Medulla oblongata (tissue), 1 donor: ENCODE data around the gene ADD1.
A peak's percentile ranks its signal among the peaks of the same experiment; 100 is the strongest.
"Not testable (repeated sequence)": the region's sequence is repeated elsewhere in the genome, so short reads cannot be mapped to it uniquely, and the experiment has no call there.

Experiments used
- DNase-seq: peaks from one replicate; pipeline ENCODE4 v3.0.0-alpha.2; 2015; ENCODE audit errors: extremely low spot score

Gene ADD1

DNA sequence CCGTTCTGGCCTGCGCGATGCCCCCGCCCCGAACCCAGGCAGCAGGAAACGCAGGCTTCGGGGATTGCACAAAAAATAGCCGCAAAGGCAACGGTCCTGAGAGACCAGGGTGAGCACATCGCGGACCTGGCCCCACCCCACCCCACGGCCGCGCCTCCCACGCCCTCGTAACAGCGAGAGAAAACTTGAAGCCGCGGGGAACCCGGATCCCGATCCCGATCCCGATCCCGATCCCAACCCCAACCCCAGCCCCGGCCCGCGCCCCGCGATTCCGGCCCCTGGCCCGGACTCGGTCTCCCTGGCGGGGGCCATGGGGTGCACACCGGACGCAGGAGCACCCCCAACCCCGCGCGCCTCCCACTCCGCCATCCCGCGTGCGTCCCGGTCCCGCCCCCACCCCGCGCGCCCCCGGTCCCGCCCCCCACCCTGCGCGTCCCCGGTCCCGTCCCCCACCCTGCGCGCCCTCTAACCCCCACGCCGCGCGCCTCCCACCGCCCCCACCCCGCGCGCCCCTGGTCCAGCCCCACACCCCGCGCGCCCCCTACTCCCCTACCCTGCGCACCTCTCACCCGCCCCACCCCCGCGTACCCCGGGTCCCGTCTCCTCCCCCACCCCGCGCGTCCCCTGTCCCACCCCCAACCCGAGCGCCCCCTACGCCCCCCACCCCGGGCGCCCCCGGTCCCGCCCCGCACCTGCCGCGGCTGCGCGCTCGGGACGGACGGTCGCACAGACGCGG is 90.6 kb downstream of the ADD1 start:
- DNase-seq: no peak

DNA sequence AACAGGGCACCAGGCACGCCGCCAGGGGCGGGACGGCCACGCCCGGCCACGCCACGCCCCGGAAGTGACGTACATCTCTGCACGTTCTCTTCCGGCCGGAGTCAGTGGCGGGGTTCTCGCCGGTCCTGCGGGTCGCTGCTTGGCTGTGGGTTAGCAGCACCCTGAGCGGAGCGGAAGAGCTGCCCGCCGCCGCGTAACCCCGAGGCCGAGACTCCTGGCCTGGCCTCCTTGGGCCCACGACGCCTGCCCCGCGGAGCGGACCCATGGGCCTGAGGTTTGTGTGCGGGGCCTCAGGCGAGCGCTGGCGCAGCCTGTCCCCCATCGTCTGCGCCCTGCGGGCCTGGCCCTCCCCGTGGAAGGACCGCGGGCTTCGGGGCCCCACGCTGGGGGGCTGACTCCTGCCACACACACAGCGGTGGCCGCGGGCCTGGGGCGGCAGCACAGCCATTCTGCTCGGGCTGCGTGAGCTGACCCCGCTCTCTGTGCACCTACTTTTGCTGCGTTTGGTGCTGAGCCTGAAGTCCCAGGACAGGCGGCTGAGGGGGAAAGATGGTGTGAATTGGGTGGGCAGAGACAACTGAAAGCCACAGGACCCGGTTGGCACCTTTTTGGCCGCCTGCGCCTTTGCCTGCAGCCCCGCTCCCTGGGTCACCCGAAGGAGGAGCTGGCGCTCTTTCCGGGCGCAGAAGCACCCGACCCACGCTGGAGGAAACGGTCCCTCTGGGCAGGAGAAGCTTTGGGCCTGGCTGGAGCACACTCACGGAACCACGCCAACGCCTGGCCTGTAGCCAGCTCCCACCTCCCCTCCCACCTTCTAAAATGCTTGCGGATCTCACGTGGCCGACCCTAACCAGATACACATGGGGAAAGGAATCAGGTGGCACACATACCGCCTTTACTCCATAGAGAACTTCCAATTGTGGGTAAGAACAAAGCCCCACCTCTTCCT is 91.4 kb downstream of the ADD1 start:
- peak; percentile 91 for DNase-seq

DNA sequence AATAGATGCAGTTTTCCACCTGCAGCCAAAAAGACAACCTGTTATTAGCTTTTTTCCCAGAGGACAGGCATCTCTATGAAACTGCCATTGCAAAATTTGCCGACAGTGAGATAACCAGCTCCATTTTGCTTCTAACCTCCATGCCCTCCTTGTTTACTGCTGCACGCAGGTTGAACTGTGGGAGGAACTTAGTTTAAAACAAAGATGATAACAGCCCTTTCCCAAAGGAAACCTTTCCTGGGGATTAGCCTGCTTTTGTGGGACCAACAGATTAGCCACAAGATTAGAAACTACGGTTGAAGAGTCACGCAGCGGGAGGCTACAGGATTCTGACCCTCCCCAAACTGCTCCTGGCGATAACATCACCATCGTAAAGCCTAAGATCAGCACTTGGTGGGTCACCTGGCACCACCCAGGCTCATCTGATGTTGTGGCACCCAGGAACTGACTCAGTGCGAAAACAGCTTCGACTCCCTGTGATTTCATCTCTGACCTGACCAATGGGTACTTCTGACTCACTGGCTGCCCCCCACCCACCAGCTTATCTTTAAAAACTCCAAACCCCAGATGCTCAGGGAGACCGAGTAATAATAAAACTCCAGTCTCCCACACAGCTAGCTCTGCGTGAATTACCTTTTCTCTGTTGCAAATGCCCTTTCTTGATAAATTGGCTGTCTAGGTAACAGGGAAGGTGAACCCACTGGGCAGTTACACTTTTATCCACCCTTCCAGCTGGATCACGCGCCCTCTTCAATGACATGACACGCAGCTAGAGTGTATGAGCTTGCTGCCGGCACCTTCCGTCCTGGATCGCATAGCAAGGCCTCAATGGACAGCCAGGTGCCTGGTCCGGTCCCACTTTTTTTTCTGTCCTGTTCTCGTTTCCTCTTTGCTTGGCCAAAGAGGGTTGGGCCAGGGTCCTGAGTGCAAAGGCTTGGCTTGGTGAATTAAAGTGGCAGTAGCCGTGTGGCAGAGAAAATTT is 92.4 kb downstream of the ADD1 start:
- no peak for DNase-seq

- DNase-seq: no peak
Measured at GRCh38 chr4:2936773-2937145, 93.1 kb downstream of the ADD1 start.

DNA sequence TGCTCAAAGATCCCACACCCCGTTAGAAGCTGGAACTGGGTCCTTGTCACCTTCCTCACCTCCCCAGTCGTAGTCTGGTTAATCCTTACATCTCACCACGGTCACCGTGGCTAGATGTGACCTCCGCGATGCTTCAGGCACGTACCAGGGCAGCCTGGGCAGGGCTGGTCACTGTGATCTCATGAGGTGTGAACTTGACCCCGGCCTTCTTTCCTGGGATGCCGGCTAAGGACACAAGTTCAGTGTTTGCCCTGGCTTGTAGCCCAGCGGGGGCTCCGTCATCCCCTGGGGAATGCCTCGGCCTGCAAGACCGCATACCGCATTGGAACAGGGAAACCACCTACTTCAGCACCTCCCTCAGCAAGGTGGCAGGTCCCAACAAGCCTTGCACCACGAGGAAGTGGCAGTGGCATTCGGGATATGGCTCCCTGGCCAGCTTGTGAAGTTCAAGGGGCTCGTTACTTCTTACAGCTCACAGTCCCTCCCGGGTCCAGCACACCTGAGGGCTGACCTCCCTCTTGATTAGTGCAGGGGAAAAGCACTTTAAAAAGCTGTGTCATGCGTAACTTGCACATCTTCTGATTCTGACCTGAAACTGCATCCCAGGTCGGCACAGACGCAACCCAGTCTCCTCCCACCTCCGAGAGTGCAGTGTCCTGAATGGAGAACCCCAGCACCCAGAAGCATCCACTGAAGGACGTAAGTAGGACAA is 93.7 kb downstream of the ADD1 start:
- no peak for DNase-seq

- DNase-seq: no peak
Measured at GRCh38 chr4:2937986-2938385, 94.3 kb downstream of the ADD1 start.

DNA sequence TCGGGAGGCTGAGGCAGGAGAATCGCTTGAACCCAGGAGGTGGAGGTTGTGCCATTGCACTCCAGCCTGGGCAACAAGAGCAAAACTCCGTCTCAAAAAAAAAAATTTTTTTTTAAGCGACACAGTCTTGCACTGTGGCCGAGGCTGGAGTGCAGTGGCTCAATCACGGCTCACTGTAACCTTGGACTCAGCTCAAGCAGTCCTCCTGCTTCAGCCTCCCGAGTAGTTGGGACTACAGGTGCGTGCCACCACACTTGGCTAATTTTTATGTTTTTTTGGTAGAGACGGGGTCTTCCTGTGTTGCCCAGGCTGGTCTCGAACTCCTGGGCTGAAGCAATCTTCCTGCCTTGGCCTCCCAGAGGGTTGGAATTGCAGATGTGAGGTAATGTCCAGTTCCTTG is 94.8 kb downstream of the ADD1 start:
- DNase-seq: not testable (repeated sequence)

DNA sequence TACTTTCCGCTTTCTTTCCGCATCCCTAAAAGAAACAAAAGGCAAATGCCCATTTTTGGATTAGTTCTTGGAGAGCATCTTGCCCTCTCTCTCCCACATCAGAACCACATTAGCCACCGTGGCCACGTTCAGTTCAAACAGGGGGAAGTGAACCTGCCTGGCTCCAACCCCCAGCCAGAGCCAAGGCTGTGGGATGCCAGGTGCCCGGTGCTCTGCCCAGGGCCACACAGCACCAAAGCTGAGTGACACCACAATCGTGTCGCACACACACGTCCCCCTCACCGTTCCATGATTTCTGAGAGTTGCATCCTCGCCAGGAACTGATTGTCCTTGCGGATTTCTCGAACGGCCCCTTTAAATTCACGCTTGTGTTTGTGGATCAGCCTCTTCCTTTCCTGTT is 95.3 kb downstream of the ADD1 start:
- DNase-seq: no peak

DNA sequence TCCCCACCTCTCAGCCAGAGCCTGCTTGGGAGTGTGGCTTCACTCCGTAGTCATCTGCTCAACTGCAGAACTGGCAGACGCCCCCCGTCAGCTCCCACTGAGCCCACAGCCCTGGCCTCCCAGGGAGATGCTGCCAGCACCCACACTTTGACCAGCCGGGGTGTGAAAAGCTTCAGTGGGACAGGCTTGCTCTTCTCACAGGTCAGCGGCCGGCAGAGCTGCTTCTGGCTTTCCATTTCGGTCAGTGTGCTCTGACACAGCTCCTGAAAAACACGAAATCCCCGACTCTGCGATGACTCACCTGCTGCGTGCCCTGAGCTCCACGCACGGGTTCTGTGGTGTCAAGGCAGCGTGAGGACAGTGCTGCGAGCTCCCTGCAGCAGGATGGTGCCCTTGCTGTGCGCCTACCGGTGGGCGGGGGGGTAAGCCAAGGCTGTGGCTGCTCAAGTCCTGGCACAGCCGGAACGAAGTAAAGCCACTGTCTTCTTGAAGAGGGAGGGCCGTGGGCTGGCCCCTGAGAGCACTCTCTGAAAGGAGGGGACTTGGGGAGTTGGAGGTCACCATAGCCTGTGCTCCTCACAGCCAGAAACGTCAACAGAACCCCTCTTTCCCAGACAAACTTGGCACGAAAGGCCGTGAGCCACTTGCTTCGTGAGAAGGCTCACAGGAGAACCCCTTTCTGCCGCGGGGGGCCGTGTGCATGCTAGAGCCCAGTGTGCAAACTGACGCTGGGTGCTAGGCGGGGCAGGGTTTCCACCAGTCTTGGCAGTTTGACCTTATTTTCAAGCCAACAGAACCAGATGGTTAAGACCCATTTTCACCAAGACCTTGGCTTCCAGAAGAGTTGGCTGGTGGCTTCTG is 96.0 kb downstream of the ADD1 start:
- DNase-seq: no peak

DNA sequence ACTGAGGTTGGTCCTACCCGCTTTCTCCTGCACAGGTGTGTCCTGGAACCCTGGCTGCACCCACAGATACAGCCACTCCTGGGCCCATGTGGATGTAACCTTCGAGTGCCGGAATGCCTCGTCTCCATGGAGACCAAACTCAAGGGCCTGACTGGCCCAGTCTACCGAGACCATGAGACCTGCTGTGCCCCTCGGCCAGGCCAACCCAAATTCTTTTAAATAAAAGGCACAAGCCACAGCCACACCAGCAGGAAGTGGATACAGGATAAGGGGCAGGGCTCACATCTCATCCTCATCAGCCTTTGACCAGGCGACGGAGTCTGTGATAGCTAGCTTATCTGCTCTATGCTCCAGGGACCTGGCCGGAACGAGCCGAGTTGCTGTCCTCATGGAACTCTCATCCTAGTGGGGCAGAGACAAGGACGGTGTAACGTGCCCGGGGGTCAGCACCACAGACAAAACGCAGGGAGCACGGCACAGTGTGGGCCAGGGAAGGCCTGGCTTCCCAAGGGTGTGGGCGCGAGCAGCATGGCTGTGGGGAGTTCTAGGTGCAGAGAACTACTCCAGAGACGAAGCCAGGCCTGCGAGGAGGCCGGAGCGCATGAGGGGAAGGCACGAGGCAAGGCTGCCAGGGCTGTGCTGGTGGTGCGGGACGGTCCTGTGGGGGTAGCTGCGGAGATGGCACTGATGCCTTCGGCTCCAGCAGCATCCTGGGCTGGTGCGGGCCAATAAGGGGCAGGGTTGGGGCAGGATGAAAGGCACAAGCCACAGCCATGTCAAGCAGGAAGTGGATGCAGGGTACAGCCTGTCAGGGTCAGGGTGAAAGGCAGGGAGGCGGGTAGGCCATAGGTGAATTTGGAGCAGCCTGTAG is 96.9 kb downstream of the ADD1 start:
- DNase-seq: no peak

- no peak for DNase-seq
Measured at GRCh38 chr4:2941138-2942036, 97.7 kb downstream of the ADD1 start.

- DNase-seq: no peak
Measured at GRCh38 chr4:2942037-2942531, 98.4 kb downstream of the ADD1 start.

GRCh38 chr4:2942532-2943363 is 99.1 kb downstream of the ADD1 start:
- no peak for DNase-seq

GRCh38 chr4:2943364-2944090 is 99.9 kb downstream of the ADD1 start:
- DNase-seq: no peak

DNA sequence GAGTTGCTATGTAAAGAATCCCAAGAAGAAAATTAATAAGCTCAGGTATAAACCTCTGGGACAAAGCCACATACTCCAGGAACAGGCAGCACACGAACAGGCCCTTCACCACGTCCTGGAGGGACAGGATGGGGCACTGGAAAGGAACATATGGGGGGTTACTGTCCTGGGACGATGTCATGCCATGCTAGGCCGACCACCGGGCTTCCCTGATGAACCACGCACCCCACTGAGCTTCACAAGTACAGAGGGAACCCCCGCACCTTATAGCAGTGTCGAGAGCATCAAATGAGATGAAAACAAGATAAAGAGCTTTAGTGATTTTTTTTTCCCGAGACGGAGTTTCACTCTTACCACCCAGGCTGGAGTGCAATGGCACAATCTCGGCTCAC is 100.4 kb downstream of the ADD1 start:
- no peak for DNase-seq
